Measurements from ENCODE around the gene CFAP99. TPM values are rescaled to one million over a fixed set of nuclear protein-coding genes. Genes with fewer than 3 reads are reported as not detected.

Gene CFAP99
- total RNA-seq, 1 donor from 2014 or later, result not detected

GRCh38 chr4:2497931-2498330, 79.2 kb downstream of the CFAP99 start:
- Mint-ChIP-seq H3K36me3 (peaks cover 37% of the 10 kb centered on the region), H3K4me1 (no peaks in the 10 kb centered on the region), H3K27me3 (ENCODE audit: insufficient read depth, low read depth) (no peaks in the 10 kb centered on the region), H3K9me3 (no peaks in the 10 kb centered on the region), H3K4me3 (no peak overlapping the region), H3K27ac (no peak overlapping the region)
- H2AFZ ChIP-seq (replicated peaks), result no peak overlapping the region
- H4K20me1 ChIP-seq (ENCODE audit: low read depth), result peaks cover 44% of the 10 kb centered on the region
- no peak overlapping the region for H3K4me2 ChIP-seq
- H3K27me3 ChIP-seq, result no peaks in the 10 kb centered on the region
- H3K4me3 ChIP-seq, result no peak overlapping the region
- no peaks in the 10 kb centered on the region for H3K9me3 ChIP-seq (ENCODE audit: low read depth)
- H3K9ac ChIP-seq, result no peak overlapping the region
- no peaks in the 10 kb centered on the region for H3K4me1 ChIP-seq
- peaks cover 70% of the 10 kb centered on the region for H3K79me2 ChIP-seq (ENCODE audit: low read depth)
- peaks cover 15% of the 10 kb centered on the region for H3K36me3 ChIP-seq
- H3K27ac ChIP-seq, result no peak overlapping the region
- no peak for DNase-seq (ENCODE audit: low spot score)
- no peaks in the 10 kb centered on the region for H3F3A ChIP-seq (ENCODE audit: low read depth)
- TF ChIP-seq EZH2phosphoT487 (IDR thresholded peaks at IDR 0.05) (no peak), CTCF (IDR thresholded peaks at IDR 0.05) (no peak), EZH2 (IDR thresholded peaks at IDR 0.05) (no peak)

- no peak overlapping the region for H3K27ac Mint-ChIP-seq
- Histone ChIP-seq H2AFZ (replicated peaks) (no peak overlapping the region), H3K9me3 (ENCODE audit: low read depth) (no peaks in the 10 kb centered on the region), H3K4me2 (no peak overlapping the region), H3K9ac (no peak overlapping the region), H3K79me2 (ENCODE audit: low read depth) (peaks cover 55% of the 10 kb centered on the region), H3K4me3 (no peak overlapping the region), H3K36me3 (peaks cover 22% of the 10 kb centered on the region), H3K27ac (no peak overlapping the region), H3K4me1 (no peaks in the 10 kb centered on the region), H4K20me1 (ENCODE audit: low read depth) (peaks cover 33% of the 10 kb centered on the region), H3F3A (ENCODE audit: low read depth) (no peaks in the 10 kb centered on the region), H3K27me3 (no peaks in the 10 kb centered on the region)
- H3K4me3 Mint-ChIP-seq, result no peak overlapping the region
- DNase-seq (ENCODE audit: low spot score), result no peak
- H3K4me1 Mint-ChIP-seq, result no peaks in the 10 kb centered on the region
- no peaks in the 10 kb centered on the region for H3K27me3 Mint-ChIP-seq (ENCODE audit: insufficient read depth, low read depth)
- TF ChIP-seq EZH2phosphoT487 (IDR thresholded peaks at IDR 0.05) (no peak), CTCF (IDR thresholded peaks at IDR 0.05) (no peak), EZH2 (IDR thresholded peaks at IDR 0.05) (no peak)
- H3K36me3 Mint-ChIP-seq, result peaks cover 36% of the 10 kb centered on the region
- no peaks in the 10 kb centered on the region for H3K9me3 Mint-ChIP-seq
Measured at GRCh38 chr4:2500547-2500946, 81.8 kb downstream of the CFAP99 start.

- no peak for TF ChIP-seq EZH2phosphoT487 (IDR thresholded peaks at IDR 0.05)
- no peak for TF ChIP-seq CTCF (IDR thresholded peaks at IDR 0.05)
- no peak for TF ChIP-seq EZH2 (IDR thresholded peaks at IDR 0.05)
- H4K20me1 ChIP-seq (ENCODE audit: low read depth), result peaks cover 31% of the 10 kb centered on the region
- no peaks in the 10 kb centered on the region for H3K27me3 ChIP-seq
- H3K9me3 Mint-ChIP-seq, result no peaks in the 10 kb centered on the region
- H3K9ac ChIP-seq, result no peak overlapping the region
- H3K27ac ChIP-seq, result no peak overlapping the region
- no peak overlapping the region for H3K27ac Mint-ChIP-seq
- no peak overlapping the region for H3K4me3 Mint-ChIP-seq
- no peaks in the 10 kb centered on the region for H3K9me3 ChIP-seq (ENCODE audit: low read depth)
- H3K4me1 Mint-ChIP-seq, result no peaks in the 10 kb centered on the region
- H3K4me1 ChIP-seq, result no peaks in the 10 kb centered on the region
- no peak overlapping the region for H3K4me2 ChIP-seq
- no peaks in the 10 kb centered on the region for H3K27me3 Mint-ChIP-seq (ENCODE audit: insufficient read depth, low read depth)
- peaks cover 22% of the 10 kb centered on the region for H3K36me3 ChIP-seq
- H3K4me3 ChIP-seq, result no peak overlapping the region
- no peaks in the 10 kb centered on the region for H3F3A ChIP-seq (ENCODE audit: low read depth)
- peaks cover 32% of the 10 kb centered on the region for H3K36me3 Mint-ChIP-seq
- H3K79me2 ChIP-seq (ENCODE audit: low read depth), result peaks cover 55% of the 10 kb centered on the region
- no peak for DNase-seq (ENCODE audit: low spot score)
- no peak overlapping the region for H2AFZ ChIP-seq (replicated peaks)
Measured at GRCh38 chr4:2501034-2501594, 82.4 kb downstream of the CFAP99 start.
